Activated naive CD4-positive, alpha-beta T cell treated with anti-CD3 and anti-CD28 coated beads, Interleukin-2, amount 10 ng/mL, durations not matched to agents 7 days and 5 days (primary cell): ENCODE data around the gene SNCA.
A peak's percentile ranks its signal among the peaks of the same experiment; 100 is the strongest.

Experiments used
- CTCF ChIA-PET: fragments of 350-600 bp; sonication (Branson Sonifier 250); formaldehyde crosslinking; loops from one replicate; lab custom pipeline; 2021; ENCODE audit warnings: antibody characterized with exemption; lab: Charles Lee
- DNase-seq: peaks from one replicate; pipeline ENCODE4 v3.0.0-alpha.2; 2020
- H3K27ac Mint-ChIP-seq: one replicate; pipeline ENCODE4 v1.8.0; 2021; ENCODE audit warnings: mild to moderate bottlenecking, moderate library complexity, mixed read lengths
- H3K27me3 Mint-ChIP-seq: one replicate; pipeline ENCODE4 v1.8.0; 2021; ENCODE audit warnings: mild to moderate bottlenecking, mixed read lengths
- H3K36me3 Mint-ChIP-seq: one replicate; pipeline ENCODE4 v1.8.0; 2021; ENCODE audit warnings: mixed read lengths
- H3K4me1 Mint-ChIP-seq: one replicate; pipeline ENCODE4 v1.8.0; 2021; ENCODE audit warnings: mixed read lengths
- H3K4me3 Mint-ChIP-seq: one replicate; pipeline ENCODE4 v1.8.0; 2021; ENCODE audit warnings: mild to moderate bottlenecking, moderate library complexity, mixed read lengths
- H3K9me3 Mint-ChIP-seq: one replicate; pipeline ENCODE4 v1.8.0; 2021; ENCODE audit warnings: mixed read lengths

SNCA gene

GRCh38 chr4:89836031-89836745, 773 bp downstream of the SNCA start:
- H3K36me3 Mint-ChIP-seq: peaks cover 20% of the 10 kb centered on the region
- peak overlapping the region; percentile 12 for H3K27ac Mint-ChIP-seq
- no peaks in the 10 kb centered on the region for H3K9me3 Mint-ChIP-seq
- H3K27me3 Mint-ChIP-seq: peaks cover 53% of the 10 kb centered on the region
- peaks cover 43% of the 10 kb centered on the region for H3K4me1 Mint-ChIP-seq
- peak overlapping the region; percentile 75 for H3K4me3 Mint-ChIP-seq
- DNase-seq: no peak
- CTCF ChIA-PET: no interaction called here

DNA sequence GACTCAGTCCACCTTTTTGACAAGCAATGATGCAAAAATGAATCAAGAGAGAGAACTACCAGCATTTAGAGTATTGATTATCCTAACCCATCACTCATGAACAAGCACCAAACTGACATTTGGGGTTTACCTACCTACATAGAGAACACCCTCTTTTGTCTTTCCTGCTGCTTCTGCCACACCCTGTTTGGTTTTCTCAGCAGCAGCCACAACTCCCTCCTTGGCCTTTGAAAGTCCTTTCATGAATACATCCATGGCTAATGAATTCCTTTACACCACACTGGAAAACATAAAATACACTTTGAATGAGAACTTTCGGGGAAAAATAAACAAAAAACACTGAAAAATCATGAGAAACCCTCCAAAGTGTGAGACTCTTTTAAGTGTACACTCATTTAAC, 1.5 kb downstream of the SNCA start:
- DNase-seq: no peak
- CTCF ChIA-PET: no interaction called here
- peaks cover 43% of the 10 kb centered on the region for H3K4me1 Mint-ChIP-seq
- H3K36me3 Mint-ChIP-seq: peaks cover 21% of the 10 kb centered on the region
- peaks cover 47% of the 10 kb centered on the region for H3K27me3 Mint-ChIP-seq
- no peaks in the 10 kb centered on the region for H3K9me3 Mint-ChIP-seq
- no peak overlapping the region for H3K27ac Mint-ChIP-seq
- H3K4me3 Mint-ChIP-seq: peak overlapping the region; percentile 75

DNA sequence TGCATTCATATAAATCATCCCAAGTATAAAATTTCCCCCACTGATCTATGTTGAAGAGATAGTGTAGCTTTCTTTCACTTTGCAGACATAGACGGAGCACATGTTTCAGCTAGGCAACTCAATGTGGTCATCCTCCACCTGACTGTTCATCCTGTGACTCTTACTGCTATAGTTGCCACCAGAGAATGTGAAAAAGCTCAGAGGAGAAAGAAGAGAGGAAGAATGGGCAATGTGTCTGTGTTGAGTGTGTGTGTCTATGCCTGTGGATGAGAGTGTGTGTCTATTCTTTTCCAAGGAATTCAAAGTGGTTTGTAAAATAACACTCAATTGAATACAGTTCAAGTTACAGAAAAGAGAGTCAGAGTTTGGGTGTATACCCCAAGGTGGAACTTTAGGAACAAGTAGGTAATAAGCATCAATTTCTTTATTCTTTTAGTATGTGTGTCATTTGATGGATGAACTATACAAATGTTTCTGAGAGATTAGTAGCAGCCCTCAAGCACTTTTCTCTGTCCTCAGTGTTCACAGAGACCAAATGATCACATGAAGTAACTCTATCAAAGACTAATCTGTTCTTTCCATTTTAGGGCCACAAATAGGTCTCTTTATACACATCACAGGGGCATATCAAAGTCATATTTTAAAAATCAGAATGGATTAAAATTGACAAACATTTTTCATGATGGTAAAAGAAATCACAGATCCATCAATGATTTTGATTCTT, 2.3 kb downstream of the SNCA start:
- Mint-ChIP-seq H3K9me3 (no peaks in the 10 kb centered on the region), H3K27me3 (peaks cover 44% of the 10 kb centered on the region), H3K4me3 (no peak overlapping the region), H3K4me1 (peaks cover 49% of the 10 kb centered on the region), H3K27ac (no peak overlapping the region), H3K36me3 (peaks cover 24% of the 10 kb centered on the region)
- no peak for DNase-seq
- CTCF ChIA-PET: no interaction called here

DNA sequence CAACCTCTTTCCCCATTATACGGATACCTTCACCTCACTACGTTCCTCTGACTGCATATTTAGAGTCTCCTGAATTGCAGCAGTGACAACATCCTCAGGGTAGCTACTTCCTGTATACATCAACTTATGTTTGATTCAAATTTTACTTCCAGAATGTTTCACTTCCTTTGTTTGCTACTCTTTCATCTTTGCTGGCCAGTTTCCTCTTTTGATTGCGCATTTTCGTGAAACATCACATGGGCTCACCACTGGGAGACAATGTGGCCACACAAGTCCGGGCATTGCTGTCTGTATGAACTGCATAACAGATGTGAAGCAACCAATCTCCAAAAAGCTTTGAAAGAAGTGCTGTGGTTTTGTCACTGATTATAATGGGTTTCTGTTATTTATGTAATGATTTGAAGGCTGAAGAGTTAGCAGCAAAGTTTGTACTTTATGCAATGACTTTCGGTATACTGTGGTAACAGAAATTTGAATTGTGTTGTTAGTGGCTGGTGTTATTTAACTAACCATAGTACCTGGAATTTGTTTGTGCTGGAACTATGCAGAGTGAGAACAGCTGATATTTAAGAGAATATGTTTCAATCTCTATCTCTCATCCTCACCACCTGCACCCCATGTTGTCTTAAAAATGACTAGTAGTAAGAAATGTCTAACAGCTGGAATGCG, 7.4 kb downstream of the SNCA start:
- H3K4me3 Mint-ChIP-seq: peak overlapping the region; percentile 39
- DNase-seq: peak; percentile 67
- CTCF ChIA-PET: interaction anchor here (0.8 kb wide), 1 partner anchor 171 kb away, joined by 3 read pairs; no protein-coding TSS in a partner anchor
- H3K27me3 Mint-ChIP-seq: peaks cover 4% of the 10 kb centered on the region
- H3K9me3 Mint-ChIP-seq: no peaks in the 10 kb centered on the region
- peaks cover 20% of the 10 kb centered on the region for H3K36me3 Mint-ChIP-seq
- peaks cover 29% of the 10 kb centered on the region for H3K4me1 Mint-ChIP-seq
- peak overlapping the region; percentile 89 for H3K27ac Mint-ChIP-seq

GRCh38 chr4:89823416-89823815, 13.5 kb downstream of the SNCA start:
- no peak overlapping the region for H3K4me3 Mint-ChIP-seq
- H3K27ac Mint-ChIP-seq: no peak overlapping the region
- DNase-seq: no peak
- H3K36me3 Mint-ChIP-seq: peaks cover 6% of the 10 kb centered on the region
- H3K9me3 Mint-ChIP-seq: no peaks in the 10 kb centered on the region
- H3K27me3 Mint-ChIP-seq: peaks cover 5% of the 10 kb centered on the region
- CTCF ChIA-PET: no interaction called here
- H3K4me1 Mint-ChIP-seq: peaks cover 6% of the 10 kb centered on the region

GRCh38 chr4:89821612-89822011, 15.3 kb downstream of the SNCA start:
- CTCF ChIA-PET: no interaction called here
- Mint-ChIP-seq H3K4me3 (no peak overlapping the region), H3K27me3 (peaks cover 5% of the 10 kb centered on the region), H3K27ac (no peak overlapping the region), H3K36me3 (peaks cover 3% of the 10 kb centered on the region), H3K9me3 (no peaks in the 10 kb centered on the region), H3K4me1 (no peaks in the 10 kb centered on the region)
- no peak for DNase-seq

DNA sequence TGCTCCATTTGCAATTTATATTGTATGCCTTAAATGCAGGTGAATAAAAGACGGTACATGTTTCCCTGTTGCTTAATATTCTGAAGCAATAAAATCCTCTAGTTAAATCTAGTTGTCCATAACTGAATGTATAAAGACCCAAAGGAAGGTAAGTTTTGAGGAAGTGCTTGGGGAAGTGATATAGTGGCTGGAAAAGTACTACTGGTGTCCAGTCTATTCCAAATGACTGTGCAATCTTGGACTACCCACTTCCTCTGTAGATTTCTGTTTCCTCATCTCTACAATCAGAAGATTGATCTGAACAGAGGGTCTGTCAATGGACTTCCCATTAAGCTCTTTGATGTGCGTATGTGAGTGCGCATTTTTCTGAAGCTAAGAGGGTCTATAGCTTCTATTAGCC, 17.0 kb downstream of the SNCA start:
- Mint-ChIP-seq H3K27me3 (peaks cover 5% of the 10 kb centered on the region), H3K4me3 (no peak overlapping the region), H3K9me3 (no peaks in the 10 kb centered on the region), H3K4me1 (no peaks in the 10 kb centered on the region), H3K36me3 (peaks cover 3% of the 10 kb centered on the region), H3K27ac (no peak overlapping the region)
- CTCF ChIA-PET: no interaction called here
- DNase-seq: no peak

GRCh38 chr4:89814362-89814761, 22.6 kb downstream of the SNCA start:
- H3K9me3 Mint-ChIP-seq: no peaks in the 10 kb centered on the region
- no peaks in the 10 kb centered on the region for H3K4me1 Mint-ChIP-seq
- no peaks in the 10 kb centered on the region for H3K27me3 Mint-ChIP-seq
- H3K27ac Mint-ChIP-seq: no peak overlapping the region
- H3K4me3 Mint-ChIP-seq: no peak overlapping the region
- H3K36me3 Mint-ChIP-seq: no peaks in the 10 kb centered on the region
- CTCF ChIA-PET: no interaction called here
- DNase-seq: no peak

DNA sequence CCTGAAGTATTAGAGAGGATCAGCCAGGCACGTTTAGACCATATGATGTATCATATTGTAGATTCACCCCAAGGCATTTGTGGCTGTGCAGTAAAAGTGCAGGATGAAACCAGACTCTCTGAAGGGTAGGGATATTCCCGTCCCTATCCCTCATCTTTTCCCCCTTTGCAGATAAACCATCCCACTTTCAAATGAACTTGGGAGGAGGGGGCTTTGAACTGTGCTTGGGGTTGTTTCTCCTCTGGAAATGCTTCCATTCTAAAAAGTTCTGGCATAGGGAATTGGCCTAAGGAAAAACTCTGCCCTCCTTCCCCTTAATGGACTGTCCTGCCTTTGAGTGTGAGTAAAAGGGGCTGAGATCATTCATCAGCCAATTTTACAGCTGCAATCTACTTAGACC, 23.8 kb downstream of the SNCA start:
- Mint-ChIP-seq H3K36me3 (no peaks in the 10 kb centered on the region), H3K9me3 (no peaks in the 10 kb centered on the region), H3K4me1 (no peaks in the 10 kb centered on the region), H3K27ac (no peak overlapping the region), H3K4me3 (no peak overlapping the region), H3K27me3 (no peaks in the 10 kb centered on the region)
- DNase-seq: no peak
- CTCF ChIA-PET: no interaction called here

DNA sequence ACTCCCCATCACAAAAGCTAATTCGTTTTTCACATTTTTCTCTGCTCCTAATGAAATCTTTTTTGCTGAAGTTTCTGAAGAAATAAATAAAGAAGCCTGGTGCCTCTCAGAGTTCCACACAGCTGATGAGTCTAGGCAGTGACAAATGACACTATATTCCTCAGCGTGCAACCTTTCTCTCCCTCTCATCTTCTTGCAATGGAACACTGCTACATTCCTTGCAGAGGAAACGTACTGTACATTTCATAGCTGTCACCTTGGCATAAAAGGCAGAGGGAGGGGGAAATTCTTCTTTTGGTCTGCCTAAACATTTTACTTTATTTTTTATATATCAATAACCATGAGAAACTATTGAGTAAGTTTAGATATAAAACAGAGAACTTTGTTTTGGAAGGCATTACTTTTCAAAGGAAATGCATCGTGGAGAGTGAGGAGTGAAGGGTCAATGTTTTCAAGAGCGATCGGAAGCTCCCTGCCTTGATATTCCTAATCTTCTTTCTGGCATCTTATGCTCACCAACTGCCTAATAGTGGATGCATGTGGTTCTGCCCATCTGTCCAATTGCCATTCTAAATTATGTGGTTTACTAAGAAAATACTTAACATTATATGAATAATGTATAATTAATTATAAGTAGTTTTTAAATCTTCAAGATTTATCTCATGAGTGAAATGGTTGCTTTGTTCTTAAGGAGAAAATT, 29.4 kb downstream of the SNCA start:
- H3K27me3 Mint-ChIP-seq: peaks cover under 1% of the 10 kb centered on the region
- no peak overlapping the region for H3K4me3 Mint-ChIP-seq
- H3K27ac Mint-ChIP-seq: no peak overlapping the region
- H3K36me3 Mint-ChIP-seq: no peaks in the 10 kb centered on the region
- CTCF ChIA-PET: no interaction called here
- DNase-seq: no peak
- no peaks in the 10 kb centered on the region for H3K9me3 Mint-ChIP-seq
- no peaks in the 10 kb centered on the region for H3K4me1 Mint-ChIP-seq

DNA sequence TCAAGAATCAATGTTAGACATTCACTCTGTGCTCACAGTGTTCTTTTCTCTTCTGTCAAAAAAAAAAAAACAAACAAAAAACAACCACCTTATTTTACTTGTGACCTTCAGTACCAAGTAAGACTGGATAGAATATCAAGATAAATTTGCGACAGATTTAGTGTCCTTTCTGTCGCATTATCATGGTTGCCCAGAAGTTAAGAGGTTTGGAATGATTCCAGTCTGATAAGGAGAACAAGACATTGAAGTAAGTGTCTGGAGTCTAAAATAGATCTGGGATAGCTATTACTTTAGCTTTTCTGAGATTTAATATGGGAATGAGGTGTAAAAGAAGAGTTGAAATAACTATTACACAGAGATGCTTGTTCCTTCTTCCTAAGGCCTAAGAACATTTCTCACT, 31.7 kb downstream of the SNCA start:
- H3K9me3 Mint-ChIP-seq: no peaks in the 10 kb centered on the region
- CTCF ChIA-PET: no interaction called here

DNA sequence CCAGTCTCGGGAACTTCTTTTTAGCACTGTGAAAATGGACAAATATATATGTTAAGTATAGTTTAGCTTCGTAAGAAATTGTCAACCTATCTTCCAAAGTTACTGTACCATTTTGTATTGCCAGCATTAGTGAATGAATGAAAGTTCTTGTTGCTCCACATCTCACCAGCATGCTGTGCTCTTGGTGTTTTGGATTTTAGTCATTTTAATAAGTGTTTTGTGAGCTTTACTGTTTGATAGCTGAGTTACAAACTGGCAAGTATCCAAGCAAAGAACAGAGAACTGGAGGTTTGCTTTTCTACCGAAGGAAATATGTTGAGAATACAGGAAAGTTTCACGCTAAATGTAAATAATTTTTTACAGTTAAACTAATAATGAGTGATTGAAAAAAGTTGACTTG, 33.0 kb downstream of the SNCA start:
- no peaks in the 10 kb centered on the region for H3K9me3 Mint-ChIP-seq
- H3K27me3 Mint-ChIP-seq: peaks cover 5% of the 10 kb centered on the region
- H3K36me3 Mint-ChIP-seq: no peaks in the 10 kb centered on the region
- H3K4me3 Mint-ChIP-seq: no peak overlapping the region
- H3K4me1 Mint-ChIP-seq: no peaks in the 10 kb centered on the region
- no peak overlapping the region for H3K27ac Mint-ChIP-seq
- DNase-seq: no peak
- CTCF ChIA-PET: no interaction called here

More for the DNA sequence above, 31.7 kb downstream of the SNCA start:
- no peak overlapping the region for H3K27ac Mint-ChIP-seq
- DNase-seq: no peak
- no peaks in the 10 kb centered on the region for H3K36me3 Mint-ChIP-seq
- H3K4me3 Mint-ChIP-seq: no peak overlapping the region
- peaks cover 5% of the 10 kb centered on the region for H3K27me3 Mint-ChIP-seq
- no peaks in the 10 kb centered on the region for H3K4me1 Mint-ChIP-seq

- no peak overlapping the region for H3K4me3 Mint-ChIP-seq
- peaks cover 5% of the 10 kb centered on the region for H3K27me3 Mint-ChIP-seq
- no peaks in the 10 kb centered on the region for H3K36me3 Mint-ChIP-seq
- no peak overlapping the region for H3K27ac Mint-ChIP-seq
- CTCF ChIA-PET: no interaction called here
- no peaks in the 10 kb centered on the region for H3K9me3 Mint-ChIP-seq
- DNase-seq: no peak
- H3K4me1 Mint-ChIP-seq: no peaks in the 10 kb centered on the region
Measured at GRCh38 chr4:89803036-89803435, 33.9 kb downstream of the SNCA start.

- no peak overlapping the region for H3K27ac Mint-ChIP-seq
- no peak for DNase-seq
- no peak overlapping the region for H3K4me3 Mint-ChIP-seq
- H3K27me3 Mint-ChIP-seq: peaks cover 11% of the 10 kb centered on the region
- no peaks in the 10 kb centered on the region for H3K36me3 Mint-ChIP-seq
- no peaks in the 10 kb centered on the region for H3K4me1 Mint-ChIP-seq
- CTCF ChIA-PET: no interaction called here
- no peaks in the 10 kb centered on the region for H3K9me3 Mint-ChIP-seq
Measured at GRCh38 chr4:89800527-89801103, 36.3 kb downstream of the SNCA start.
